Psoas muscle (tissue), 8 donors: ENCODE measurements around the gene UBE2J1. TPM values are rescaled to one million over a fixed set of nuclear protein-coding genes. Genes with fewer than 3 reads are reported as not detected.

Experiments
- ATAC-seq, 4 donors: fragments of 200-7000 bp; cut with Tn5 transposase; one replicate each; pipeline ENCODE4 v1.9.1; 2020; ENCODE audit warnings: moderate library complexity in 3 of 4, mild to moderate bottlenecking in 2 of 4
- DNase-seq, 2 donors: peaks; one replicate each; pipeline ENCODE4 v3.0.0-alpha.2; 2020
- H3K27ac ChIP-seq: fragments of 200-600 bp; one replicate; pipeline ENCODE4 v1.8.0; 2022
- H3K27me3 ChIP-seq, 3 donors: fragments of 200-600 bp in 1 of 3; one replicate each; pipeline versions ENCODE4 v1.6.1 to v1.8.0; 2013 to 2022; ENCODE audit warnings: low read length in 2 of 3, mild to moderate bottlenecking in 2 of 3, moderate library complexity in 1 of 3; ENCODE audit not compliant: insufficient read depth in 3 of 3
- H3K36me3 ChIP-seq, 2 donors: fragments of 200-600 bp in 1 of 2; one replicate each; pipeline versions ENCODE4 v1.6.1 to v1.8.0; 2013 to 2022; ENCODE audit warnings: low read depth in 1 of 2, mild to moderate bottlenecking in 1 of 2, moderate library complexity in 1 of 2; ENCODE audit not compliant: insufficient read depth in 1 of 2
- H3K4me1 ChIP-seq: fragments of 200-600 bp; one replicate; pipeline ENCODE4 v1.8.0; 2022
- H3K4me3 ChIP-seq: fragments of 200-600 bp; one replicate; pipeline ENCODE4 v1.8.0; 2022; ENCODE audit warnings: mild to moderate bottlenecking
- H3K9me3 ChIP-seq: fragments of 200-600 bp; one replicate; pipeline ENCODE4 v1.8.0; 2022
- WGBS, 3 donors: extraction: QIAGEN DNeasy Blood & Tissue Kit; methylation state at CpG; one replicate each; pipeline versions ENCODE4 v1.1.6 to v1.1.7; 2013; 5-methylcytosine and 5-hydroxymethylcytosine counted together
- intact Hi-C, 2 donors: fragments of 100-400 bp; cut with DNase I; formaldehyde crosslinking; loops; one replicate each; pipeline versions ENCODE4 v1.11.0 to v1.14.2; 2022
- polyA plus RNA-seq, 3 donors: library from polyadenylated mRNA; stranded (reverse); fragments of 200-250 nt; gene quantifications; one replicate each; pipeline ENCODE4 v1.2.3, GENCODE V29; 2013
- total RNA-seq, 4 donors: library from RNA; stranded (reverse); fragmentation: NEBNext Ultra II Directional in 2 of 4; extraction: Animal tissue kit (Norgen Biotek cat#: 25700) in 2 of 4; gene quantifications; one replicate each; pipeline versions ENCODE4 v1.2.1 to v1.2.4, GENCODE V29; 2021 to 2023
- TF ChIP-seq, protein P1 (sequence below): fragments of 200-600 bp; IDR thresholded peaks from one replicate; pipeline ENCODE4 v1.8.0; 2022; ENCODE audit warnings: antibody characterized with exemption
- donor health status: healthy with polysubstance abuse.
- donor health status: DM: no; HTN: no; CAD: no; lungs with moderate emphysema.
- donor health status: Bipolar disorder and iron deficiency.
- donor health status: healthy.
- donor health status: DM: yes; HTN: yes; CAD: no.
- donor health status: DM: no; HTN: no; CAD: no.
- donor health status: DM: no; HTN: no; CAD: no.
- donor health status: DM: yes; HTN: yes; CAD: no.

UBE2J1 gene
- total and polyA plus RNA-seq, 7 donors: 10.0 to 21.6 (median 16.3) TPM

DNA sequence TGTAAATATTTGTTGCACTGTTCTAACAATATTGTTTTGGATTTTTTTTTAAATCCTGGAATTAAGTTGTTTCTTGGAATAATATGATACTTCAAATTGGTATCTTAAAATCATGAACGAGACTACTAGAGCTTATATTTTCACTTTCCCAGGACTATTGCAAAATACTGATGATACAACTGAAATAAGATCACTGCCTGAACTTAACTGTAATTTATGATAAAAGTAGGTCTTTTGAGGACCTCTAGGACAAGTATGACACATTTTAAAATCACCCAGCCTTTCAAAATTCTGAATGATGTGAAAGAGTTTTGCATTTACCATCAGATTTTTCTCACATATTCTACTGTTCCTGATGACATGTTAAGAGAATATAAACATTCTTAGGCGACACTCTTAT, 8.6 kb upstream of the UBE2J1 start:
- DNase-seq (no peak), ATAC-seq (no peak)
- Histone ChIP-seq H3K4me1 (no peaks in the 10 kb centered on the region), H3K27ac (no peak overlapping the region), H3K36me3 (peaks cover 0 to 8% of the 10 kb centered on the region in 2 donors), H3K4me3 (no peak overlapping the region), H3K9me3 (no peaks in the 10 kb centered on the region), H3K27me3 (no peaks in the 10 kb centered on the region)
- intact Hi-C loops: no loop called here
- WGBS, 3 donors: 75 to 88% (median 79%) methylated on average over 2 of the region's 2 CpGs
- TF ChIP-seq, protein P1, sequence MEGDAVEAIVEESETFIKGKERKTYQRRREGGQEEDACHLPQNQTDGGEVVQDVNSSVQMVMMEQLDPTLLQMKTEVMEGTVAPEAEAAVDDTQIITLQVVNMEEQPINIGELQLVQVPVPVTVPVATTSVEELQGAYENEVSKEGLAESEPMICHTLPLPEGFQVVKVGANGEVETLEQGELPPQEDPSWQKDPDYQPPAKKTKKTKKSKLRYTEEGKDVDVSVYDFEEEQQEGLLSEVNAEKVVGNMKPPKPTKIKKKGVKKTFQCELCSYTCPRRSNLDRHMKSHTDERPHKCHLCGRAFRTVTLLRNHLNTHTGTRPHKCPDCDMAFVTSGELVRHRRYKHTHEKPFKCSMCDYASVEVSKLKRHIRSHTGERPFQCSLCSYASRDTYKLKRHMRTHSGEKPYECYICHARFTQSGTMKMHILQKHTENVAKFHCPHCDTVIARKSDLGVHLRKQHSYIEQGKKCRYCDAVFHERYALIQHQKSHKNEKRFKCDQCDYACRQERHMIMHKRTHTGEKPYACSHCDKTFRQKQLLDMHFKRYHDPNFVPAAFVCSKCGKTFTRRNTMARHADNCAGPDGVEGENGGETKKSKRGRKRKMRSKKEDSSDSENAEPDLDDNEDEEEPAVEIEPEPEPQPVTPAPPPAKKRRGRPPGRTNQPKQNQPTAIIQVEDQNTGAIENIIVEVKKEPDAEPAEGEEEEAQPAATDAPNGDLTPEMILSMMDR: no peak

GRCh38 chr6:89360415-89360999, 8.0 kb upstream of the UBE2J1 start:
- 79 to 95% (median 90%) methylated on average over 2 of the region's 2 CpGs for WGBS, 3 donors
- Histone ChIP-seq H3K36me3 (peaks cover 0 to 8% of the 10 kb centered on the region in 2 donors), H3K4me1 (no peaks in the 10 kb centered on the region), H3K27me3 (no peaks in the 10 kb centered on the region), H3K9me3 (no peaks in the 10 kb centered on the region), H3K4me3 (no peak overlapping the region), H3K27ac (no peak overlapping the region)
- TF ChIP-seq, protein P1: no peak
- no peak for DNase-seq
- intact Hi-C loops: no loop called here
- ATAC-seq: no peak

DNA sequence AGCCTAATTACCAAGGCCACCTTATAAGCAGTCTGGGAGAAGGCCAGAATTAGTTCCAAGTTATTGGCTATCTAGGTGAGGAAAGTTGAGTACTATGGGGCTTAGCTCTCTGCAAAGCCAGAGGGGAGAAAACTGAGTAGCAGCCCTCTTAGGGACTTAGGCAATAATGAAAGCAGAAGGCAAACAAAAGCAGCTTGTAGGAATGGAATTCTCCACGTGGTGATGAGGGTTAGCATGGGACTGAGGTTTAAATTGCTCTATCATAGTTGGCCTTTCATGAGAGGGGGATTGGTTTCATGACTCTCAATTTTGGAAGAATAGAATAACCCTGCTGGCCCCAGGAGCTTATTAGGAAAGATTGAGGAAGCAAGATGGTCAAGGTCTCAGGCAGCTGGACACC, 7.0 kb upstream of the UBE2J1 start:
- DNase-seq (no peak), ATAC-seq (peak in 1 of 4 donors; percentile 35)
- WGBS, 3 donors: 0 to 19% (median 9%) methylated on average over 1 of the region's 1 CpG
- no peaks in the 10 kb centered on the region for H3K27me3 ChIP-seq
- TF ChIP-seq, protein P1: no peak
- H3K4me3 ChIP-seq: no peak overlapping the region
- H3K27ac ChIP-seq: no peak overlapping the region
- intact Hi-C loops: loop anchor here (10.0 kb wide), 2 partner anchors 235 to 375 kb away; no protein-coding TSS in a partner anchor
- no peaks in the 10 kb centered on the region for H3K4me1 ChIP-seq
- H3K9me3 ChIP-seq: no peaks in the 10 kb centered on the region
- H3K36me3 ChIP-seq: peaks cover 0 to 5% of the 10 kb centered on the region in 2 donors

DNA sequence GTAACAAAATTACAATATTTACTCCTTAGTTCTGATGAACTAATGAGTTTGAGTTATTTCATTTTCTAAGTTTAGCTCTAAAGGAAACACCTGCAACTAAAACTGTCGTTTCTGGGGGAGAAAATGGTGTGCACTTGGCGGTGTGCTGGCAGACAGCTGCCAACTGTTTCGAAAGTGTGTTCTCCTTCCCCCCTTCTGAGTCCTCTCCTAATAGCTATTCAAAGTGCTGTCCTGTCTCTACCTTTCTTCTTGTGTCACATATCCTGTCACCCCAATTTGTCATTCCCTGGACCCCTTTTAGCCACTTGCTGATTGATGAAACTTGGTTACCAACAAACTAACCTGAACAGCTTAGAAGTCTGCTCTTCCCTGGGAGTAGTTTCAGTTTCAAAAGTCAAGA, 4.9 kb upstream of the UBE2J1 start:
- no peaks in the 10 kb centered on the region for H3K27me3 ChIP-seq
- TF ChIP-seq, protein P1: no peak
- no peak overlapping the region for H3K27ac ChIP-seq
- H3K4me1 ChIP-seq: no peaks in the 10 kb centered on the region
- intact Hi-C loops: loop anchor here (10.0 kb wide), 2 partner anchors 233 to 373 kb away; no protein-coding TSS in a partner anchor
- H3K4me3 ChIP-seq: peak overlapping the region; percentile 21
- no peaks in the 10 kb centered on the region for H3K36me3 ChIP-seq
- 18 to 33% (median 31%) methylated on average over 3 of the region's 3 CpGs for WGBS, 3 donors
- no peaks in the 10 kb centered on the region for H3K9me3 ChIP-seq
- ATAC-seq (no peak), DNase-seq (no peak)

- H3K27ac ChIP-seq: no peak overlapping the region
- ATAC-seq: no peak
- intact Hi-C loops: loop anchor here (10.0 kb wide), 2 partner anchors 232 to 372 kb away; no protein-coding TSS in a partner anchor
- no peaks in the 10 kb centered on the region for H3K4me1 ChIP-seq
- H3K27me3 ChIP-seq: no peaks in the 10 kb centered on the region
- WGBS, 3 donors: 48 to 63% (median 57%) methylated on average over 1 of the region's 1 CpG
- TF ChIP-seq, protein P1: no peak
- H3K9me3 ChIP-seq: no peaks in the 10 kb centered on the region
- no peak overlapping the region for H3K4me3 ChIP-seq
- H3K36me3 ChIP-seq: no peaks in the 10 kb centered on the region
- DNase-seq: no peak
These were observed 4.2 kb upstream of the UBE2J1 start for GRCh38 chr6:89356642-89357170.
